ENCODE results near the gene FUZ.

Gene FUZ

GRCh38 chr19:49812452-49812996 is 568 bp downstream of the FUZ start:
- Histone ChIP-seq H3K27ac (peak overlapping the region; percentile 94), H3K4me3 (ENCODE audit: low read depth, low read length) (peak overlapping the region; percentile 88), H3K36me3 (replicated peaks) (peaks cover 7% of the 10 kb centered on the region), H3K27me3 (replicated peaks) (no peaks in the 10 kb centered on the region)
- no peak for DNase-seq
- in situ Hi-C loops (cut with HindIII; ENCODE audit: low pct_ligation_motif_present, low sequenced_read_pairs), result no loop called here
- no peak for TF ChIP-seq CTCF (IDR thresholded peaks at IDR 0.05; ENCODE audit: low read depth, low read length, missing control alignments)

GRCh38 chr19:49811328-49811727 is 1.8 kb downstream of the FUZ start:
- Histone ChIP-seq H3K4me3 (ENCODE audit: low read depth, low read length) (no peak overlapping the region), H3K27me3 (replicated peaks) (no peaks in the 10 kb centered on the region), H3K36me3 (replicated peaks) (peaks cover 12% of the 10 kb centered on the region), H3K27ac (no peak overlapping the region)
- TF ChIP-seq CTCF (IDR thresholded peaks at IDR 0.05; ENCODE audit: low read depth, low read length, missing control alignments), result no peak
- no peak for DNase-seq
- in situ Hi-C loops (cut with HindIII; ENCODE audit: low pct_ligation_motif_present, low sequenced_read_pairs), result no loop called here

GRCh38 chr19:49809941-49810389 is 3.1 kb downstream of the FUZ start:
- no peak for TF ChIP-seq CTCF (IDR thresholded peaks at IDR 0.05; ENCODE audit: low read depth, low read length, missing control alignments)
- no peak overlapping the region for H3K4me3 ChIP-seq (ENCODE audit: low read depth, low read length)

GRCh38 chr19:49809160-49809940 is 3.7 kb downstream of the FUZ start:
- Histone ChIP-seq H3K27me3 (replicated peaks) (no peaks in the 10 kb centered on the region), H3K36me3 (replicated peaks) (peaks cover 27% of the 10 kb centered on the region), H3K4me3 (ENCODE audit: low read depth, low read length) (peak overlapping the region; percentile 65), H3K27ac (no peak overlapping the region)
- DNase-seq, result no peak
- TF ChIP-seq CTCF (IDR thresholded peaks at IDR 0.05; ENCODE audit: low read depth, low read length, missing control alignments), result no peak
- in situ Hi-C loops (cut with HindIII; ENCODE audit: low pct_ligation_motif_present, low sequenced_read_pairs), result no loop called here

More at GRCh38 chr19:49809941-49810389, 3.1 kb downstream of the FUZ start:
- in situ Hi-C loops (cut with HindIII; ENCODE audit: low pct_ligation_motif_present, low sequenced_read_pairs), result no loop called here
- no peak for DNase-seq
- H3K27me3 ChIP-seq (replicated peaks), result no peaks in the 10 kb centered on the region
- H3K36me3 ChIP-seq (replicated peaks), result peaks cover 22% of the 10 kb centered on the region
- H3K27ac ChIP-seq, result no peak overlapping the region

GRCh38 chr19:49808711-49809159 is 4.4 kb downstream of the FUZ start:
- Histone ChIP-seq H3K36me3 (replicated peaks) (peaks cover 27% of the 10 kb centered on the region), H3K27me3 (replicated peaks) (no peaks in the 10 kb centered on the region), H3K4me3 (ENCODE audit: low read depth, low read length) (peak overlapping the region; percentile 65), H3K27ac (no peak overlapping the region)
- DNase-seq, result peak; percentile 68
- in situ Hi-C loops (cut with HindIII; ENCODE audit: low pct_ligation_motif_present, low sequenced_read_pairs), result no loop called here
- no peak for TF ChIP-seq CTCF (IDR thresholded peaks at IDR 0.05; ENCODE audit: low read depth, low read length, missing control alignments)
